OCI-LY3 (cell line): Measurements from ENCODE around the gene JPT2.

Source experiments
- H2AFZ ChIP-seq: fragments of 200-600, 300-600 bp; shearing (Covaris generic); 2 replicates; pipeline ENCODE4 v1.6.0; 2014; ENCODE audit warnings: antibody characterized with exemption, low read depth, low read length
- H3K27ac ChIP-seq: fragments of 200-600, 300-600 bp; sonication (generic); 2 replicates; pipeline ENCODE4 v1.5.1; 2014; ENCODE audit warnings: mild to moderate bottlenecking, low read length, moderate library complexity, mixed read lengths
- H3K27me3 ChIP-seq: fragments of 200-600, 300-600 bp; sonication (generic); 2 replicates; pipeline ENCODE4 v1.6.1; 2014; ENCODE audit warnings: low read depth, low read length, mixed read lengths
- H3K36me3 ChIP-seq: fragments of 200-600, 300-600 bp; sonication (generic); replicated peaks from 2 replicates; pipeline ENCODE3; 2014; ENCODE audit warnings: low read depth, low read length, mixed read lengths
- H3K4me1 ChIP-seq: fragments of 300-600, 200-600 bp; sonication (generic); 2 replicates; pipeline ENCODE4 v1.6.1; 2014; ENCODE audit warnings: low read length, mixed read lengths
- H3K4me2 ChIP-seq: fragments of 200-600, 300-600 bp; sonication (generic); 2 replicates; pipeline ENCODE4 v1.6.1; 2014; ENCODE audit warnings: low read length, mixed read lengths
- H3K4me3 ChIP-seq: fragments of 300-600, 200-600 bp; sonication (generic); 2 replicates; pipeline ENCODE4 v1.5.1; 2014; ENCODE audit warnings: antibody characterized with exemption, mild to moderate bottlenecking, low read length, moderate library complexity
- H3K79me2 ChIP-seq: fragments of 300-600, 200-600 bp; shearing (Covaris generic); 2 replicates; pipeline ENCODE4 v1.6.1; 2014; ENCODE audit warnings: mild to moderate bottlenecking, low read length, mixed read lengths
- H3K9ac ChIP-seq: fragments of 300-600, 200-600 bp; shearing (Covaris generic); 2 replicates; pipeline ENCODE4 v1.6.0; 2014; ENCODE audit warnings: mild to moderate bottlenecking, low read length, moderate library complexity
- H3K9me3 ChIP-seq: fragments of 200-600, 300-600 bp; shearing (Covaris generic); 2 replicates; pipeline ENCODE4 v1.6.1; 2014; ENCODE audit warnings: low read length, mixed read lengths; ENCODE audit not compliant: insufficient read depth
- H4K20me1 ChIP-seq: fragments of 200-600, 300-600 bp; sonication (generic); 2 replicates; pipeline ENCODE4 v1.6.1; 2016; ENCODE audit warnings: low read length, mixed read lengths; ENCODE audit not compliant: insufficient read depth
- EZH2phosphoT487 ChIP-seq: fragments of 200-600 bp; shearing (Covaris generic); IDR thresholded peaks from 2 replicates; pipeline ENCODE4 v1.6.1; 2018; ENCODE audit warnings: antibody characterized with exemption, mixed run types, low read depth
- TF ChIP-seq, protein P1 (sequence below): fragments of 200-600, 300-600 bp; sonication (generic); IDR thresholded peaks from 2 replicates; pipeline ENCODE4 v1.5.1; 2014; ENCODE audit warnings: antibody characterized with exemption, low read length, low read depth

The JPT2 gene

DNA sequence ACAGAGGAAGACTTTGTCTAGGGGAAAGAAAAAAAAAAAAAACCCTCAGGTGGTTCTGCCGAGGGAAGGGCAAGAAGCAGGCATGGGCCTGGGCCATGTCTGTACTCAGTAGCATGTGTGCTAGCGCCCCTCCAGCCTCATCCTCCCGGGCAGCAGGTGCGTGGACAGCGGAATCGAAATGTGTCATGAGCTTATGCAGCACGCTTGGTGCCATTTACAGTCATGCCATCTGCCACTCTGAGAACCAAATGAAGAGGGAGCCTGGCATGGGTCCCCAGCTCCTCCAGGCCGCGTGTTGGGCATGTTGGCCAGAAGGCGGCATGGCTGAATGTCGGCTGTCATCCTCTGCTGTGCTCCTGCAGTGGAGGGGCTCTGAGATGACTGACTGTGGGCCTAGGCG, 34.6 kb upstream of the JPT2 start:
- H2AFZ ChIP-seq, result no peak overlapping the region
- H3K4me3 ChIP-seq, result no peak overlapping the region
- 0 out of 2 replicates have a peak, but pooled peaks cover 5% of the 10 kb centered on the region for H4K20me1 ChIP-seq
- H3K79me2 ChIP-seq, result no peaks in the 10 kb centered on the region; the same call in 1 of the 2 replicates
- TF ChIP-seq EZH2phosphoT487, result no peak
- TF ChIP-seq, protein P1, sequence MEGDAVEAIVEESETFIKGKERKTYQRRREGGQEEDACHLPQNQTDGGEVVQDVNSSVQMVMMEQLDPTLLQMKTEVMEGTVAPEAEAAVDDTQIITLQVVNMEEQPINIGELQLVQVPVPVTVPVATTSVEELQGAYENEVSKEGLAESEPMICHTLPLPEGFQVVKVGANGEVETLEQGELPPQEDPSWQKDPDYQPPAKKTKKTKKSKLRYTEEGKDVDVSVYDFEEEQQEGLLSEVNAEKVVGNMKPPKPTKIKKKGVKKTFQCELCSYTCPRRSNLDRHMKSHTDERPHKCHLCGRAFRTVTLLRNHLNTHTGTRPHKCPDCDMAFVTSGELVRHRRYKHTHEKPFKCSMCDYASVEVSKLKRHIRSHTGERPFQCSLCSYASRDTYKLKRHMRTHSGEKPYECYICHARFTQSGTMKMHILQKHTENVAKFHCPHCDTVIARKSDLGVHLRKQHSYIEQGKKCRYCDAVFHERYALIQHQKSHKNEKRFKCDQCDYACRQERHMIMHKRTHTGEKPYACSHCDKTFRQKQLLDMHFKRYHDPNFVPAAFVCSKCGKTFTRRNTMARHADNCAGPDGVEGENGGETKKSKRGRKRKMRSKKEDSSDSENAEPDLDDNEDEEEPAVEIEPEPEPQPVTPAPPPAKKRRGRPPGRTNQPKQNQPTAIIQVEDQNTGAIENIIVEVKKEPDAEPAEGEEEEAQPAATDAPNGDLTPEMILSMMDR, result no peak
- H3K27ac ChIP-seq, result no peak overlapping the region
- H3K4me2 ChIP-seq, result no peak overlapping the region
- no peaks in the 10 kb centered on the region for H3K4me1 ChIP-seq
- no peaks in the 10 kb centered on the region for H3K9me3 ChIP-seq
- no peak overlapping the region for H3K9ac ChIP-seq
- H3K36me3 ChIP-seq, result peaks cover 28% of the 10 kb centered on the region
- H3K27me3 ChIP-seq, result no peaks in the 10 kb centered on the region

DNA sequence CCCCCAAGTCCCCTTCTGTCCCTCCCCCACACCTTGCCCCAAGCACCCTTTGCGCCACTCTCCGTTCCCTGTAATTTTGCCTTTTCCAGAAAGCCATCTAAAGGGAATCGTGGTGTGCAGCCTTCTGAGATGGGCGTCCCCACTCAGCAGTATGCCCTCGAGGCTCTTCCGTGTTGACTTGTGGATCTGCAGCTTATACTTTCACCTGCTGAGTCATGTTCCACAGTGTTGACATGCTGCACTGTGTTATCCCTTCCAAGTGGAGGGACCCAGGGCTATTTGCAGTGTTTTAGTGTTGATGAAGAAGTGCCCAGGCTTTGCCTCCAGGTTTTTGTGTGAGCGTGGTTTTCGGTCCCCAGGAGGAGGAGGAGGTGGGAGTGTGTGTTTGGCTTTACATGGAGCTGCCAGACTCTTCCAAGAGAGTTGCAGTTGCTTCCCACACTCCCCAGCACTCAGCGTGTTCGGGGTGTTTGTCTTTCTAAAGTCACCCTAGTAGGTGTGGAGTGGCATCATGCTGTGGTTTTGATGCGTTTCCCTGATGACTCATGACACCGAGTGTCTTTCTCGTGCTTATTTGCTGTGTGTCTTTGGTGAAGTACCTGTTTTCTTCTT, 32.1 kb upstream of the JPT2 start:
- peaks cover 29% of the 10 kb centered on the region for H3K36me3 ChIP-seq
- no peak overlapping the region for H3K9ac ChIP-seq
- H3K4me3 ChIP-seq, result no peak overlapping the region
- TF ChIP-seq, protein P1, result no peak
- no peak for TF ChIP-seq EZH2phosphoT487
- H3K4me2 ChIP-seq, result no peak overlapping the region
- H3K27ac ChIP-seq, result no peak overlapping the region
- H3K27me3 ChIP-seq, result no peaks in the 10 kb centered on the region
- 0 out of 2 replicates have a peak, but pooled peaks cover 5% of the 10 kb centered on the region for H4K20me1 ChIP-seq
- H3K9me3 ChIP-seq, result no peaks in the 10 kb centered on the region
- no peaks in the 10 kb centered on the region for H3K4me1 ChIP-seq
- H3K79me2 ChIP-seq, result peaks cover 3% of the 10 kb centered on the region; the same call in 1 of the 2 replicates
- no peak overlapping the region for H2AFZ ChIP-seq

DNA sequence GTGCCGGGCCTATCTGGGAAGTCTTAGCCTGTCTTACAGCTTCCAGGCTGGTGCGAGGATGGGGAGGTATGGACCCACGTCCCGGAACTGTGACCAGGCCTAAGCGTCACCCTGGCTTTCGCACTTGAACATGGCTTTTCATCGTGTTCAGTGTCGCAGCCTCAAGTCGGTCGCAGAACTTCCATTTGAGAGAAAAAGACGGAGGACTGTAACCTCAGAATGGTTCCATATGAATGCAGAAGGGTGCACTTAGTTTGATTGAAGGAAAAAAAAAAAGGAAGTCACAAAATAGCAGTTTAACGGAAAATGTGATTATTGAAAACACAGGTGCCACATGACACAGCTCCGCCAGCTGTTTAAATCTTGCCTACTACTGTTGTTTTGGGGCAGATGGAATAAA, 30.2 kb upstream of the JPT2 start:
- no peaks in the 10 kb centered on the region for H3K9me3 ChIP-seq
- TF ChIP-seq, protein P1, result no peak
- no peak for TF ChIP-seq EZH2phosphoT487
- no peaks in the 10 kb centered on the region for H3K4me1 ChIP-seq
- no peak overlapping the region for H3K4me2 ChIP-seq
- 0 out of 2 replicates have a peak, but pooled peaks cover 5% of the 10 kb centered on the region for H4K20me1 ChIP-seq
- H3K9ac ChIP-seq, result no peak overlapping the region
- no peak overlapping the region for H3K4me3 ChIP-seq
- no peak overlapping the region for H3K27ac ChIP-seq
- no peaks in the 10 kb centered on the region for H3K27me3 ChIP-seq
- H2AFZ ChIP-seq, result no peak overlapping the region
- peaks cover 23% of the 10 kb centered on the region for H3K36me3 ChIP-seq
- H3K79me2 ChIP-seq, result peaks cover 6% of the 10 kb centered on the region; the same call in 1 of the 2 replicates

DNA sequence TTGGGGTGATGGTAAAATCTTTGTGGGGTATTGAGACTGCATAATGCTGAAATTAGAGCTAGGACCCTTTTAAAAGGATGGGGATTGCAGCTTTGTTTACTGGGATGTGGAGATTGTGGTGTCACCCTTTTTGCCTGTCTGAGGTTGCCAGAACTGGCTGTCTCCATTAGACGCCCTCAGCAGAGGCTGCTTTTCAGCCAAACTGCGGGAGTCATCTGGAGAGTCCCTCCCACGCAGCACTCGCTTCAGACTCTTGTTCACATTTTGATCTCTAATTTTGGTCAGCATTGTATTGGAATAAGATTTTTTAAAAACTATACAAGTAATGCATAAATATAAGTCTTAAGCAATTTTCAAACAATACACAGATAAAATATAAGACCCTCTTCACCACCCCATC, 27.9 kb upstream of the JPT2 start:
- Histone ChIP-seq H3K9me3 (no peaks in the 10 kb centered on the region), H3K4me2 (no peak overlapping the region), H3K79me2 (peaks cover 6% of the 10 kb centered on the region; the same call in 1 of the 2 replicates), H2AFZ (no peak overlapping the region), H3K4me1 (no peaks in the 10 kb centered on the region), H3K9ac (no peak overlapping the region), H3K4me3 (no peak overlapping the region), H3K36me3 (peaks cover 25% of the 10 kb centered on the region), H3K27ac (no peak overlapping the region), H4K20me1 (0 out of 2 replicates have a peak, but pooled peaks cover 5% of the 10 kb centered on the region), H3K27me3 (no peaks in the 10 kb centered on the region)
- TF ChIP-seq, protein P1, result no peak
- no peak for TF ChIP-seq EZH2phosphoT487
